Psoas muscle (tissue), 8 donors: ENCODE measurements around the gene C4orf54. TPM values are rescaled to one million over a fixed set of nuclear protein-coding genes. Genes with fewer than 3 reads are reported as not detected.

Experiments used
- ATAC-seq, 4 donors: fragments of 200-7000 bp; cut with Tn5 transposase; one replicate each; pipeline ENCODE4 v1.9.1; 2020; ENCODE audit warnings: moderate library complexity in 3 of 4, mild to moderate bottlenecking in 2 of 4
- DNase-seq, 2 donors: peaks; one replicate each; pipeline ENCODE4 v3.0.0-alpha.2; 2020
- H3K27ac ChIP-seq: fragments of 200-600 bp; one replicate; pipeline ENCODE4 v1.8.0; 2022
- H3K27me3 ChIP-seq, 3 donors: fragments of 200-600 bp in 1 of 3; one replicate each; pipeline versions ENCODE4 v1.6.1 to v1.8.0; 2013 to 2022; ENCODE audit warnings: low read length in 2 of 3, mild to moderate bottlenecking in 2 of 3, moderate library complexity in 1 of 3; ENCODE audit not compliant: insufficient read depth in 3 of 3
- H3K36me3 ChIP-seq, 2 donors: fragments of 200-600 bp in 1 of 2; one replicate each; pipeline versions ENCODE4 v1.6.1 to v1.8.0; 2013 to 2022; ENCODE audit warnings: low read depth in 1 of 2, mild to moderate bottlenecking in 1 of 2, moderate library complexity in 1 of 2; ENCODE audit not compliant: insufficient read depth in 1 of 2
- H3K4me1 ChIP-seq: fragments of 200-600 bp; one replicate; pipeline ENCODE4 v1.8.0; 2022
- H3K4me3 ChIP-seq: fragments of 200-600 bp; one replicate; pipeline ENCODE4 v1.8.0; 2022; ENCODE audit warnings: mild to moderate bottlenecking
- H3K9me3 ChIP-seq: fragments of 200-600 bp; one replicate; pipeline ENCODE4 v1.8.0; 2022
- CTCF ChIP-seq: fragments of 200-600 bp; IDR thresholded peaks from one replicate; pipeline ENCODE4 v1.8.0; 2022; ENCODE audit warnings: antibody characterized with exemption
- WGBS, 3 donors: extraction: QIAGEN DNeasy Blood & Tissue Kit; methylation state at CpG; one replicate each; pipeline versions ENCODE4 v1.1.6 to v1.1.7; 2013; 5-methylcytosine and 5-hydroxymethylcytosine counted together
- intact Hi-C, 2 donors: fragments of 100-400 bp; cut with DNase I; formaldehyde crosslinking; loops; one replicate each; pipeline versions ENCODE4 v1.11.0 to v1.14.2; 2022
- long read RNA-seq, 2 donors: library from polyadenylated mRNA; unstranded; transcript quantifications; one replicate each; pipeline ENCODE4 v2.0.0, GENCODE V29; 2021
- polyA plus RNA-seq, 3 donors: library from polyadenylated mRNA; stranded (reverse); fragments of 200-250 nt; gene quantifications; one replicate each; pipeline ENCODE4 v1.2.3, GENCODE V29; 2013
- total RNA-seq, 4 donors: library from RNA; stranded (reverse); fragmentation: NEBNext Ultra II Directional in 2 of 4; extraction: Animal tissue kit (Norgen Biotek cat#: 25700) in 2 of 4; gene quantifications; one replicate each; pipeline versions ENCODE4 v1.2.1 to v1.2.4, GENCODE V29; 2021 to 2023
- donor health status: healthy with polysubstance abuse.
- donor health status: DM: no; HTN: no; CAD: no; lungs with moderate emphysema.
- donor health status: Bipolar disorder and iron deficiency.
- donor health status: healthy.
- donor health status: DM: yes; HTN: yes; CAD: no.
- donor health status: DM: no; HTN: no; CAD: no.
- donor health status: DM: no; HTN: no; CAD: no.
- donor health status: DM: yes; HTN: yes; CAD: no.

Gene C4orf54
- total RNA-seq (100 to 1,000 TPM in 2 of 4 donors, 10 to 100 TPM in 2; 58.1 to 151 (median 92.5) TPM), polyA plus RNA-seq (10 to 100 TPM in 2 of 3 donors, 1 to 10 TPM in 1; 3.3 to 35.7 (median 34.0) TPM)
- long read RNA-seq, donor 1, full-length matches to known transcripts: 10 of 26 reads
- long read RNA-seq, donor 1, partial matches to known transcripts: 15 of 26 reads
- long read RNA-seq, donor 1, other reads (novel, unspliced or antisense): 1 of 26 reads
- long read RNA-seq, donor 2, full-length matches to known transcripts: 5 of 25 reads
- long read RNA-seq, donor 2, partial matches to known transcripts: 0 of 25 reads
- long read RNA-seq, donor 2, other reads (novel, unspliced or antisense): 20 of 25 reads

DNA sequence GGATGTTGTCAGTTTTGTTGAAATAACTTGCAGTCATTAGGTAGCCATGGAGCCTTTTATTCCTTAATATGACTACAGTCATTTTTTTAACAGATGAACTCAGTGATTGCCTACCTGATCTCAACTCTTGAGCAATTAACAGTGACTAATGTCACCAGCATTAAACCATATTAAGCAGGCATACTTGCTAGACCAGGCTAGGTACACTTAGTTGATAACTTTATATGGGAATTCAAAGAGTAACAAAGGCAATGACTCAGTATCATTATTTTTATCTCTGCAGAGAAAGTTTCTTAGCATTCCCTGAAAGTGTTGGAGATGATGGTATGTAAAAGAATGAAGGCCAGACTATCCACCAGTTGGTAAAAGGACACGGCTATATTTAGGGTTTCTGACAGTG, at the start of gene C4orf54:
TSS of gene C4orf54 (minus strand) at position 31 of the 400 bp plus-strand sequence. CDS start 3,180 bp downstream, outside the sequence.
- H3K27me3 ChIP-seq: no peaks in the 10 kb centered on the region
- peaks cover 30% of the 10 kb centered on the region for H3K4me1 ChIP-seq
- peak within 1 kb of the TSS; percentile 78 for H3K4me3 ChIP-seq
- no peak for DNase-seq
- intact Hi-C loops: no loop called here
- H3K9me3 ChIP-seq: no peaks in the 10 kb centered on the region
- H3K36me3 ChIP-seq: no peaks in the 10 kb centered on the region
- peak within 1 kb of the TSS; percentile 99 for H3K27ac ChIP-seq
- 21 to 53% (median 41%) methylated on average over 1 of the region's 1 CpG for WGBS, 3 donors
- TF ChIP-seq CTCF: no peak
- peak; percentile 48 to 70 (median 66) for ATAC-seq

DNA sequence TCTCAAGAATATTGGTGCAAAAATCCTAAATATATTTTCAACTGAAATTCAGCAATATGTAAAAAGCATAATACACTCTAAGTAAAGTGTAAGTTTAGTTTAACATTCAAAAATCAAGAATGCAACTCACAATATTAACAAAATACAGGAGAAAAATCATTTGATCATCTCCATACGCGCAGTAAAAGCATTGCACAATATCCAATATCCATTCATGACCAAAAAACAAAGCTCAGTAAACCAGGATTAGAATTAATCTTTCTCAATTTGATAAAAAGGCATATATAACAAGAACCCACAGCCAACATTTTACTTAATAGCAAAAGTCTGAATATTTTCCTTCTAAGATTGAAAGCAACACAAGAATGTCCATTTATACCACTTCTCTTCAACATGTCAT, 48.3 kb upstream of the C4orf54 start:
- no peaks in the 10 kb centered on the region for H3K27me3 ChIP-seq
- WGBS, 3 donors: 95 to 99% (median 97%) methylated on average over 2 of the region's 2 CpGs
- H3K4me1 ChIP-seq: peaks cover 4% of the 10 kb centered on the region
- H3K9me3 ChIP-seq: no peaks in the 10 kb centered on the region
- no peak for TF ChIP-seq CTCF
- intact Hi-C loops: no loop called here
- no peaks in the 10 kb centered on the region for H3K36me3 ChIP-seq
- DNase-seq (no peak), ATAC-seq (no peak)
- H3K27ac ChIP-seq: no peak overlapping the region
- H3K4me3 ChIP-seq: no peak overlapping the region

GRCh38 chr4:99696801-99697200, 39.2 kb upstream of the C4orf54 start:
- Histone ChIP-seq H3K4me3 (no peak overlapping the region), H3K27me3 (no peaks in the 10 kb centered on the region), H3K36me3 (no peaks in the 10 kb centered on the region), H3K27ac (peak overlapping the region; percentile 39), H3K4me1 (peaks cover 9% of the 10 kb centered on the region), H3K9me3 (no peaks in the 10 kb centered on the region)
- intact Hi-C loops: no loop called here
- ATAC-seq: peak in 3 of 4 donors; percentile 24 to 43 (median 26)
- no peak for DNase-seq
- no peak for TF ChIP-seq CTCF
- 26 to 45% (median 27%) methylated on average over 3 of the region's 3 CpGs for WGBS, 3 donors

DNA sequence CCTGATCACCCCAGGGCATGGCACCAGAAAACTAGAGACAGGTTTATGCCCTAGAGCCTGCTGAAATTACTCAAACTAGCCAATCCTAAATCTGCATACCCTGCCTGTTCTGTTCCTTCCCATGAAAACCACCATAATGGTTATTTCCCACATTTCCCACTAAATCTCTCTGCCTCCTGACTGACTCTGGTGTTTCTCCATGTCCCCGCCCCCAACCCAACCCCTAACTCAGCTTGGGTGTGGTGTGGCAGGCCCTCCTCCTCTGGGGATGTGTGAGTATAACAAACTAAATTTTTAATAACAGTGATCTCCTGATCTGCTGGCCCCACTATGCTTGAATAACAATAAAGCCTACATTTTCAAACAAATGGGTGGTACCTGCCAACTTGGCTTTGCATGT, 35.5 kb upstream of the C4orf54 start:
- Histone ChIP-seq H3K27ac (no peak overlapping the region), H3K4me1 (peaks cover 9% of the 10 kb centered on the region), H3K9me3 (peaks cover 20% of the 10 kb centered on the region), H3K27me3 (no peaks in the 10 kb centered on the region), H3K4me3 (no peak overlapping the region), H3K36me3 (no peaks in the 10 kb centered on the region)
- 81 to 91% (median 85%) methylated on average over 1 of the region's 1 CpG for WGBS, 3 donors
- DNase-seq: no peak
- intact Hi-C loops: no loop called here
- TF ChIP-seq CTCF: no peak
- ATAC-seq: no peak

DNA sequence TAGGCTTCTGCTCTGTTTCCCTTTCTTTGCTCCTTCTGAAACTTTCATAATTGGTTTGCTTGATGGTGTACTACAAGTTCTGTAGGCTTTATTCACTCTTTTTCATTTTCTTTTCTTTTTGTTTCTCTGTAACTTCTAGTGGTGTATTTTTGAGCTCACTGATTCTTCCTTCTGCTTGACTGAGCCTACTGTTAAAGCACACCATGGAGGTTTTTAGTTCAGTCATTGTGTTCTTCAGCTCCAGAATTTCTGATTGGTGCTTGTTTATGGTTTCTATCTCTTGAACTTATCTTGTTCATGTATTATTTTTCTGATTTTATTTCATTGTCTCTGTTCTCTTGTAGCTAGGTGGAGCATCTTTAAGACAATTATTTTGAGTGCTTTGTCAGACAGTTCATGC, 33.4 kb upstream of the C4orf54 start:
- no peak for DNase-seq
- no peak overlapping the region for H3K27ac ChIP-seq
- TF ChIP-seq CTCF: no peak
- no peaks in the 10 kb centered on the region for H3K36me3 ChIP-seq
- H3K4me3 ChIP-seq: no peak overlapping the region
- intact Hi-C loops: no loop called here
- peaks cover 10% of the 10 kb centered on the region for H3K4me1 ChIP-seq
- no peak for ATAC-seq
- peaks cover 20% of the 10 kb centered on the region for H3K9me3 ChIP-seq
- H3K27me3 ChIP-seq: no peaks in the 10 kb centered on the region
